Fibroblast of lung (primary cell): Measurements from ENCODE around the gene OR6Y1.

Experiments
- EZH2 ChIP-seq: IDR thresholded peaks from 2 replicates; pipeline ENCODE4 v1.5.1; 2012; ENCODE audit warnings: low read length, control low read depth, mild to moderate bottlenecking; ENCODE audit errors: missing control alignments
- TF ChIP-seq, protein P1 (sequence below), 2 donors: IDR thresholded peaks in 1 of 2; conservative IDR thresholded peaks in 1 of 2; 1 replicate in 1 of 2; 2 replicates in 1 of 2; pipeline ENCODE4 v1.5.1; 2011 to 2012; ENCODE audit warnings: low read length in 2 of 2, control low read depth in 1 of 2, inconsistent platforms in 1 of 2, low read depth in 1 of 2, mild to moderate bottlenecking in 1 of 2

DNA sequence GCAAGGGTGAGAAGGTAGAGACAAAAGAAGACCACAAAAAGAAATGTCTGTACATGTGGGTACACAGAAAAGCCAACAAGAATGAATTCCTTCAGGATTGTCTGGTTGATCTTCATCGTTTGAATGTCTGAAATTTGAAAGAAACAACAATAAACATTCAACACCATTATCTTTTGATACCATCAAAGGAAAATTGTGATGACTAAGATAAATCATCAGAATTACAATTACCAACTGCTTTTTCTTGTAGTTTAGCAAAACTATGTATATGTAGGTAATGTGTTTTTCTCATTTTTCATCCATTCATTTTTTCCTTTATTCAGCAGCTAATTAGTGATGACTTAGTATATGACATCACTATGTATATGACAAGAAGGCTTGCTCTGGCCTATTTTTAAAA lies 25.5 kb upstream of the OR6Y1 start, which contains the start of gene OR10X1:
- no peak for TF ChIP-seq EZH2
- TF ChIP-seq, protein P1, sequence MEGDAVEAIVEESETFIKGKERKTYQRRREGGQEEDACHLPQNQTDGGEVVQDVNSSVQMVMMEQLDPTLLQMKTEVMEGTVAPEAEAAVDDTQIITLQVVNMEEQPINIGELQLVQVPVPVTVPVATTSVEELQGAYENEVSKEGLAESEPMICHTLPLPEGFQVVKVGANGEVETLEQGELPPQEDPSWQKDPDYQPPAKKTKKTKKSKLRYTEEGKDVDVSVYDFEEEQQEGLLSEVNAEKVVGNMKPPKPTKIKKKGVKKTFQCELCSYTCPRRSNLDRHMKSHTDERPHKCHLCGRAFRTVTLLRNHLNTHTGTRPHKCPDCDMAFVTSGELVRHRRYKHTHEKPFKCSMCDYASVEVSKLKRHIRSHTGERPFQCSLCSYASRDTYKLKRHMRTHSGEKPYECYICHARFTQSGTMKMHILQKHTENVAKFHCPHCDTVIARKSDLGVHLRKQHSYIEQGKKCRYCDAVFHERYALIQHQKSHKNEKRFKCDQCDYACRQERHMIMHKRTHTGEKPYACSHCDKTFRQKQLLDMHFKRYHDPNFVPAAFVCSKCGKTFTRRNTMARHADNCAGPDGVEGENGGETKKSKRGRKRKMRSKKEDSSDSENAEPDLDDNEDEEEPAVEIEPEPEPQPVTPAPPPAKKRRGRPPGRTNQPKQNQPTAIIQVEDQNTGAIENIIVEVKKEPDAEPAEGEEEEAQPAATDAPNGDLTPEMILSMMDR (conservative IDR thresholded peaks at IDR 0.05 in 1 of 2, IDR thresholded peaks at IDR 0.05 in 1 of 2; ENCODE audit: low read depth in 1 of 2, low read length in 2 of 2), result no peak
